ENCODE results near the gene ZBTB42.

The ZBTB42 gene

DNA sequence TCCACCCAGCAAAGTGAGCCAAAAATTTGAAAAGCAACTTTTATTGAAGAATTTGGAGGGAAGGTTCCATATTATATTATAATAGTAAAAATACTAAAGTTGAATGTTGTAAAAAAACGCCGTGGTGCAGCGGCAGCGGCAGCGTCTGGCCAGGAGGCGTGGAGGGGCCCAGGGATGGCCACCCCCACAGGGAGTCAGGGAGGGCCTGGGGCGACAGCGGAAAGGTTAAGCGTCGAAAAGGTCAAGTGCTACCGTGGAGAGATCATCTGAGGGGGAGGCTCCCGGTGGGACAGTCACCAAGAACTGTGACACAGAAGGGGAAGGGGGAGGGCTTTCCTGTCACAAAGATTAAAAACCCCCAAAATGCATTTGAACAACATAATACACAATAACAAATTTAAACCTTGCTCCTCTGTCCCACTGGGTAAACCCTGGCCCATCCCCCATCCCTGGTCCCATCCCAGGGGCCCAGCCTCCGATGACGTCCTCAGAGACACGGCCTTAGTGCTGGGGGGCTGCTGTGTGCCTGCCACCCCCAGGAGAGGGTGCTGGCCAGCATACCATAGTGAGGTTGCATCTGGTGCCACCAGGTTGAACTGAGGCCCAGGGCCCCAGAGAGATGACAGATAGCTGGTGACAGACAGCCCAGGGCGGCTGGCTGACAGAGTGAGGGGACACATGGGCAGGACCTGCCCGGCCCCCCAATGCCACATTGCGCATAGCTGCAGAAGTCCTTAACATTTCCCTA is 31.4 kb upstream of the ZBTB42 start:
- TF ChIP-seq TAF1 (IDR thresholded peaks at IDR 0.05; ENCODE audit: low read depth): no peak
- TF ChIP-seq TEAD4 (IDR thresholded peaks at IDR 0.05): no peak
- TF ChIP-seq REST (IDR thresholded peaks at IDR 0.05; ENCODE audit: low read depth): no peak
- TF ChIP-seq, protein P1, sequence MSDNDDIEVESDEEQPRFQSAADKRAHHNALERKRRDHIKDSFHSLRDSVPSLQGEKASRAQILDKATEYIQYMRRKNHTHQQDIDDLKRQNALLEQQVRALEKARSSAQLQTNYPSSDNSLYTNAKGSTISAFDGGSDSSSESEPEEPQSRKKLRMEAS (IDR thresholded peaks at IDR 0.05): no peak
- TF ChIP-seq CREB1 (IDR thresholded peaks at IDR 0.05; ENCODE audit: low read depth): no peak
- no peak for TF ChIP-seq TCF12 (IDR thresholded peaks at IDR 0.05; ENCODE audit: low read depth)
- TF ChIP-seq RAD21 (IDR thresholded peaks at IDR 0.05; ENCODE audit: low read depth): no peak
- TF ChIP-seq FOXM1 (IDR thresholded peaks at IDR 0.05; ENCODE audit: borderline replicate concordance, low read depth): no peak
- no peak for TF ChIP-seq CEBPB (IDR thresholded peaks at IDR 0.05)
- TF ChIP-seq USF1 (IDR thresholded peaks at IDR 0.05): no peak
- no peak for TF ChIP-seq EGR1 (IDR thresholded peaks at IDR 0.05)
- no peak for TF ChIP-seq NFIC (IDR thresholded peaks at IDR 0.05)
- TF ChIP-seq EP300 (IDR thresholded peaks at IDR 0.05; ENCODE audit: borderline replicate concordance): no peak
- no peak for TF ChIP-seq ZBTB7A (IDR thresholded peaks at IDR 0.05; ENCODE audit: low read depth)
- TF ChIP-seq YY1 (IDR thresholded peaks at IDR 0.05; ENCODE audit: low read depth): no peak

- no peak for TF ChIP-seq EP300 (IDR thresholded peaks at IDR 0.05; ENCODE audit: borderline replicate concordance)
- no peak for TF ChIP-seq CEBPB (IDR thresholded peaks at IDR 0.05)
- no peak for TF ChIP-seq USF1 (IDR thresholded peaks at IDR 0.05)
- no peak for TF ChIP-seq RAD21 (IDR thresholded peaks at IDR 0.05; ENCODE audit: low read depth)
- TF ChIP-seq ZBTB7A (IDR thresholded peaks at IDR 0.05; ENCODE audit: low read depth): no peak
Observed at GRCh38 chr14:104770072-104770579, 30.8 kb upstream of the ZBTB42 start.

GRCh38 chr14:104770851-104771272 is 30.0 kb upstream of the ZBTB42 start:
- TF ChIP-seq YY1 (IDR thresholded peaks at IDR 0.05; ENCODE audit: low read depth) (no peak), RAD21 (IDR thresholded peaks at IDR 0.05; ENCODE audit: low read depth) (no peak), ZBTB7A (IDR thresholded peaks at IDR 0.05; ENCODE audit: low read depth) (no peak), NFIC (IDR thresholded peaks at IDR 0.05) (no peak), CREB1 (IDR thresholded peaks at IDR 0.05; ENCODE audit: low read depth) (no peak), TEAD4 (IDR thresholded peaks at IDR 0.05) (no peak), REST (IDR thresholded peaks at IDR 0.05; ENCODE audit: low read depth) (no peak), FOXM1 (IDR thresholded peaks at IDR 0.05; ENCODE audit: borderline replicate concordance, low read depth) (no peak), TCF12 (IDR thresholded peaks at IDR 0.05; ENCODE audit: low read depth) (no peak)

GRCh38 chr14:104771374-104771773 is 29.5 kb upstream of the ZBTB42 start:
- TF ChIP-seq ZBTB7A (IDR thresholded peaks at IDR 0.05; ENCODE audit: low read depth): no peak
- TF ChIP-seq USF1 (IDR thresholded peaks at IDR 0.05): no peak
- TF ChIP-seq TAF1 (IDR thresholded peaks at IDR 0.05; ENCODE audit: low read depth): no peak
- no peak for TF ChIP-seq FOXM1 (IDR thresholded peaks at IDR 0.05; ENCODE audit: borderline replicate concordance, low read depth)
- no peak for TF ChIP-seq EP300 (IDR thresholded peaks at IDR 0.05; ENCODE audit: borderline replicate concordance)
- TF ChIP-seq, protein P1 (IDR thresholded peaks at IDR 0.05): no peak
- TF ChIP-seq NFIC (IDR thresholded peaks at IDR 0.05): no peak
- TF ChIP-seq REST (IDR thresholded peaks at IDR 0.05; ENCODE audit: low read depth): no peak
- TF ChIP-seq EGR1 (IDR thresholded peaks at IDR 0.05): no peak
- no peak for TF ChIP-seq CREB1 (IDR thresholded peaks at IDR 0.05; ENCODE audit: low read depth)
- no peak for TF ChIP-seq CEBPB (IDR thresholded peaks at IDR 0.05)
- TF ChIP-seq TCF12 (IDR thresholded peaks at IDR 0.05; ENCODE audit: low read depth): no peak
- TF ChIP-seq RAD21 (IDR thresholded peaks at IDR 0.05; ENCODE audit: low read depth): no peak
- no peak for TF ChIP-seq YY1 (IDR thresholded peaks at IDR 0.05; ENCODE audit: low read depth)
- TF ChIP-seq TEAD4 (IDR thresholded peaks at IDR 0.05): no peak

All from Ishikawa (cell line).